Mesangial cell (primary cell): Measurements from ENCODE around the gene TSPAN2. TPM values are rescaled to one million over a fixed set of nuclear protein-coding genes. Genes with fewer than 3 reads are reported as not detected.

Experiments
- total RNA-seq: library from RNA; depleted of rRNA; stranded (reverse); fragments of >200 nt; gene quantifications from 2 replicates; pipeline ENCODE4 v1.2.3, GENCODE V29; 2015

The TSPAN2 gene
- 2.7 and 6.5 TPM in 2 replicates for total RNA-seq

GRCh38 chr1:115089420-115090185, at the start of gene TSPAN2:
Gene TSPAN2 (minus strand): TSS chr1:115089503. CDS start chr1:115089432, 71 bp downstream.

GRCh38 chr1:115029526-115029925, 59.8 kb downstream of the TSPAN2 start, which contains the start of gene TSHB:
Gene TSHB (plus strand): TSS chr1:115029826. CDS start chr1:115033363, 3,537 bp downstream.

Other genes starting within 250 kb of the TSPAN2 start
- gene SYCP1, start 234.6 kb downstream of the TSPAN2 start, total RNA-seq, result not detected in 2 replicates
- not detected in 2 replicates for gene TSHB, start 59.7 kb downstream of the TSPAN2 start, total RNA-seq
- gene NGF, start 248.7 kb upstream of the TSPAN2 start, total RNA-seq, result 0.25 and 0.33 TPM in 2 replicates